GM19099 (cell line): ENCODE data around the gene C1D.

Source experiments
- POLR2A ChIP-seq: IDR thresholded peaks from 3 replicates; pipeline ENCODE4 v1.6.1; 2011; ENCODE audit warnings: low read depth; ENCODE audit not compliant: insufficient read length; ENCODE audit errors: extremely low read depth

Gene C1D, protein sequence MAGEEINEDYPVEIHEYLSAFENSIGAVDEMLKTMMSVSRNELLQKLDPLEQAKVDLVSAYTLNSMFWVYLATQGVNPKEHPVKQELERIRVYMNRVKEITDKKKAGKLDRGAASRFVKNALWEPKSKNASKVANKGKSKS

DNA sequence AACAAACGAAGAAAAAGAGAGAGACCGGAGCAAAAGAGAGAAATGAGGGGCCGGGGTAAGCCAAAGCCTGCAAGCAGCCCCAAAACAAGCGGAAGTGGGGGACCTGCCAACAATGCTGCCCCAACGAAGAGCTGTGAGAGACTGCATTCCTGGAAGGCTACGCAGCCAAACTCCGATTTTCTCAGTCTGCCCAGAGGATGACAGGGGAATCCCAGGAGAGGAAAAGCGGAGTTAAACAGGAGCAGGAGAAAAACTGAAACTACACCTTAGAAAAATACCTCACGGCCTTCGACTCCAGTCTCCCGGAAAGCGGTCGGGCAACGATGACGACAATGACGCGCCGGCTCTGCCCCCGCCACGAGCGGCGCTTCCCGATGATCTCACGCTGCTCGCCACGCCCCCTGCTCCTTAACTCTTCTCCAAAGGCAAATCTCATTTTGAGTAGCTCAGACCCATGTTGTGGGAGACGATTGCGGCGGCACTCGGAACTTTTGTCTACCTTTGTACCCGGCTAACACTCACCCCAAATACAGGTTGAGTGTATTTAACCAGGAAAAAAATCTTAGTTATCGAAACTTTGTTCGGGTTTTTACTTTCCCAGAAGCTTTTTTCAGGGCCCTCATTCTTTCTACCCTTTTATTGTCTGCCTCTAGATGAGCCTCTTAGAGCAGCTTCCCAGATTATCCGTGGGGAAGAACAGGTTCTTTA is at the start of gene C1D:
Gene C1D, minus strand, starts transcription at position 325 of the 708 bp plus-strand sequence. CDS start 15,694 bp downstream, outside the sequence.
- TF ChIP-seq POLR2A: peak; percentile 76

DNA sequence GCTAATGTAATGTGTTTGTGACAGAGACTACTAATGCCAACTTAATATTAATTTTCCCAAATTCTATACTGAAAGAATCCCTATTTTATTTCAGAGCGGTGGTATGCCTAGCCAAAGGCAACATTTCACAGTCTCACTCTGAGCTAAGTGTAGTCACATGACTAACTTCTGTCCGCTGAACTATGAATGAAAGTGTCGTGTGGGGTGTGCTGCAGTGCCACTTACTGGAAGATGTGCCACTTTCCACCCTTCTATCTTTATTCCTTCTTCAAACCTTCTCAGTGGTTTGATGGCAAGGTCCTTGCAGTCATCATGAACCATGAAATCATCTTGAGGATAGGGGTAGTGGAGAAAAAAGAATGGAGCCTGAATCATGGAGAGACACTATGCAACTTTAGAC is 47.3 kb upstream of the C1D start:
- no peak for TF ChIP-seq POLR2A

DNA sequence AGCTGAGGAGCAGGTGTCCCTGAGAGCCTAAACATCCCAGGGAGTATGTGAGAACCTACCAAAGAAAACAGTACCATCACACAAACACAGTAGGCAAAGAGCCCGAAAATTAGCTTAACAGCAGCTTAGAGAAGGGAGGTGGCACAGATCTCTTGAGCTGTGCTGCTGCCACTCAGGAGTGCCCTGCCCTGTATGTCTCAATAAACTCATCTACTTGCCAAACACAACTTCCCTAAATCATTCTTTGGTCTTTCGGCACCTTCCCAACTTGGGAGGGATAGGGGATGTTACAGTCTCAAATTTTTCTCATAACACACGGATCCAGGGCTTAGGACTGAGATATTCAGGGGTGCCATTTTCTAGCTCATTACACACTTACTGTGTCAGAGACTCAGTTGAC is 45.3 kb upstream of the C1D start:
- TF ChIP-seq POLR2A: no peak

DNA sequence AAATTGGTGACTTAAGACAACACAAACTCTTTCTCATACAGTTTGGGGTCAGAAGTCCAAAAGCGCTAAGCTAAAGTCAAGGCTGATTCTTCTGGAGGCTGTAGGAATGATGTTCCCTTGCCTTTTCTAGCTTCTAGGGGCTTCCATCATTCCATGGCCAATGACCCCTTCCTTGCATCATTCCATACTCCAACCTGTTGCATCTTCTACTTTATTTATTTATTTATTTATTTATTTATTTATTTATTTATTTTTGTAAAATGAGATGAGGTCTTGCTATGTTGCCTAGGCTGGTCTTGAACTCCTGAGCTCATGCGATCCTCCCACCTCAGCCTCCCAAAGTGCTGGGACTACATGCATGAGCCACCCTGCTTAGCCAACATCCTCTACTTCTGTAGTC is 44.7 kb upstream of the C1D start:
- TF ChIP-seq POLR2A: no peak

DNA sequence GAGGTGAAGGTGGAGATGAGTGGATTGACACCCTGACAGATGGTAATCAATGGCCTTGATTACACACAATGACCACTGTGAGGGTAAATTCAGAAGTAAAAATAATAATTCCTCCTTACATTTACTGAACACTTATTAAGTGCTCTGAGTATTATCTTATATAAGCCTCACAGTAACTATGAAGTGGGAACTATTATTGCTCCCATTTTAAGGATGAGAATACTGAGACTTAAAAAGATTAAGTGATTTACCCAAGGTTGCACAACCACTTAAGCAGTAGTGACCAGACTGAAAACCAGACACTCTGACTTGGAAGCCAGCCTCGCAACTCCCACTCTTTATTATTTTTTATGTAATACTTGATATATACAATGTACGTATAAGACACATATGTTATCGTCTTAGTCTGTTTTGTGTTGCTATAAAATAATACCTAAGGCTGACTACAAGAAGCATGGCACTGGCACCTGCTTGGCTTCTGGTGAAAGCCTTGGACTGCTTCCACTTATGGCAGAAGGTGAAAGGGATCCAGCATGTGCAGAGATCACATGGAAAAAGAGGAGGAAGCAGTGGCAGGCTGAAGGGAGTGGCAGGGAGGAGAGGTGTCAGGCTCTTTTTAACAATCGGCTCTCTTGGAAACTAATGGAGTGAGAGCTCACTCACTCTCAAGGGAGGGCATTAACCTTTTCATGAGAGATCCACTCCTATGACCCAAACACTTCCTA is 41.5 kb upstream of the C1D start:
- no peak for TF ChIP-seq POLR2A

- TF ChIP-seq POLR2A: no peak
These were observed 40.9 kb upstream of the C1D start for GRCh38 chr2:68103709-68104055.

GRCh38 chr2:68103030-68103708 is 40.4 kb upstream of the C1D start:
- no peak for TF ChIP-seq POLR2A

DNA sequence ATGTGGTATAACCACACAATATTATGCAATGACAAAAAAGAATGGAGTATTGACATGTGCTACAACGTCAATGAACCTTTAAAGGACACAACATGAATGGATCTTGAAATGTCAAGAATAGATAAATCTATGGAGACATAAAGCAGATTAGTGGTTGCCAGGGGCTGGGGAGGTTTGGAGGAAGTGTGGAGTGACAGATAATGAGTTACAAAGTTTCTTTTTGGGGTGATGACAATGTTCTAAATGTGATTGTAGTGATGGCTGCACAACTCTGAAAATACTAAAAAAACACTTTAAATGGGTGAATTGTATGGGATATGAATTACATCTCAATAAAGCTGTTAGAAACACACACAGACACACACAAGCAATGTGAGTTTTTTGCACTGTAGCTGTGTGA is 37.4 kb upstream of the C1D start:
- TF ChIP-seq POLR2A: no peak

GRCh38 chr2:68099260-68099659 is 36.5 kb upstream of the C1D start:
- TF ChIP-seq POLR2A: no peak

DNA sequence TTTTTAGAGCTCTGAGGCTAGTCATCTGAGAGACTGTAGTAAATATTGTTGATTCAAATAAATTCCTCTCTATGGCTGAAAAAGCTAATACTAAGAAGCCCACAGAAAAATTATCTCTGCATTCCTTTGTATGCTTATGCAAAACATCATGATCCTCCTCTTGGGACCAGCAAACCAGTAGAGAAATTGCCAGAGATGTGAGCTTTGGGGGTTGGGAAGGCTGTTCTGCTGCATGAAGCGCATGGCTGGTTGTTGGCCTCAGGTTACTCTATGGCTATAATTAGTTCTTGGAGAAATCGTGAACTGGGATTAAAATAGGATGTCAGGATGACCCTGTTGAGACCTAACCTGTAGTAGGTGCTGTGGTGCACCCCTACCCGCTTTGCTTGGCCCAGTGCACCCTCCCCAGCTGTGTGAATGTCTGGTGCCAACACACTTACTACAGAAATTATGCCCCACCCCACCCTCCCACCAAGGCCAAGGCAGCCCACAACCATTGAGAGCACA is 35.5 kb upstream of the C1D start:
- TF ChIP-seq POLR2A: no peak

GRCh38 chr2:68094111-68094510 is 31.3 kb upstream of the C1D start:
- no peak for TF ChIP-seq POLR2A

DNA sequence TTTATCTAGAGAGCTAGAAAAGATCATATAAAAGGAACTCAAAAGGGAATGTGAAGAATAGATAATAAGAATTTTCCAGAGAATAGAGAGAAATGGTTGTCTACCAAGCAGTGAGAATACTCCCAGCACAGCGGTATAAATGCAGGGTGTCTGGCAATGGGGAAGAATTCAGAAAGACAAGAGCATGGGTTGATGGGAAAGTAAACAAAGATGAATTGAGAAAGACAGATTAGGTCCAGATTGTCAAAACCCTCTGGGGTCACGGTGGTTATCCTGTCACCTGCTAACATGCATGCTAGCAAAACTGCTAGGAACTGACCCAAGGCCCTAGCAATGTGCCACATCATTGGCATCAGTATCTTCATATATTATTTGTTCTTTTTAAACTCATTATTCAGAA is 30.8 kb upstream of the C1D start:
- TF ChIP-seq POLR2A: no peak

DNA sequence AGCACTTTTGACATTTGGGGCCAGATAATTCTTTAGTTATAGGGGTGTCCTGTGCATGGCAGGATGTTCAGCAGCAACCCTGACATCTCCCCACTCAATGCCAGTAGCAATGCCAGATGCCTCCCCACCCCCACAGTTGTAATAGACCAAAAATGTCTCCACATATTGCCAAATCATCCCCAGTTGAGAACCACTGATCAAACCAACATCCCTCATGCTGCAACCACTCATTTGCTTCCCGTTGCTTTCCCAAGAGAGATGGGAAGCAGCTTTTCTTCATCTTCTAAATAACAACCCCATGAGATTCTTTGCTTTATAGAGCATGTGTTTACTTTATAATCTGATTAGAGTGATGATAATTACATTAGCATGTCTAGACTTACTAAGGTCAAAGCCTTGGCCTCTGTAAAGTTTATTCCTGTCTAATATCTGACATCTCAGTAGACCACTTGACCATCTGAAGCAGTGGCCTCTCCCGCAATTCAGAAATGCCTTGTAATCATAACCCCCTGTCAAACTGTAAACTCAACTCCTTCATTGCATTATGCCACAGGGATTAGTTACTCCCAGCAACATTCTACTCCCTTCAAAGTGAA is 28.7 kb upstream of the C1D start:
- no peak for TF ChIP-seq POLR2A

DNA sequence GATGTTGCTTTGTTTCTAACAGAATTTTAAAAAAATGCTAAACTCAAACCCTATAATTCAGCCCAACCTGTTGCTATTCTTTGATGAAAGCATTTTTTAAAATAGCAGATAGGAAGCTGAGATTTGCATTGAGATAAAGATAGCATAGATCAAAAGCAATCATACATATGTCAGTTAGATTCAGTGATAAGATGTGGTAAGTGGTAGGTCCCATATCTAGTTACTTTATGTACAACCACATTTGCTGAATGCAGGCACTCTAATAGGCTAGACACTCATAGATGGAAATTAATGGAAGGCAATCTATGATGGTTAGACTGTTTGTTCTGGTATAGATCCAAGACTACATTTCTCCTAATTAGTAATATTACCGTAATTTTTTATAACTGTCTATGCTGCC is 27.2 kb upstream of the C1D start:
- no peak for TF ChIP-seq POLR2A

DNA sequence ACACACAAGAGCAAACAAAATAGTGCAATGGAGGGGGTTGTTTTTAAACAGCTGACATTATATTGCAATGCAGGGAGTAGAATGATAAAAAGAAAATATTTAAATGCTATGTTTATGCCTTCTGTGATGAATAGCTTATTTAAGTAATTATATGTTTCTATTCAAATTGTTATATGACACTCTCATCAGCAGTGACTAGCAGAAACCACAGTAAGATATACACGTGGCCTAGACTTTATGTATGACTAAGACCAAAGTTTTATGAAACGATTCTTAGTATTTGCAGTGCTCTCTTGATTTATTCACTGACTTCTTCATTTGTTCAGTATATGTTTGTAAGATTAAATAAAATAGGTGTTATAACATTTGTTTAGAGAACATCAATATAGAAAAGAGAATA is 26.1 kb upstream of the C1D start:
- TF ChIP-seq POLR2A: no peak
